Keratinocyte (primary cell): ENCODE measurements around the gene TRIM60. TPM values are rescaled to one million over a fixed set of nuclear protein-coding genes. Genes with fewer than 3 reads are reported as not detected.
"Not testable (repeated sequence)": the region's sequence is repeated elsewhere in the genome, so short reads cannot be mapped to it uniquely, and the experiment has no call there.

ENCODE experiments used
- DNase-seq: peaks from one replicate; pipeline ENCODE4 v3.0.0-alpha.2; 2011; ENCODE audit warnings: low read depth, missing footprints, low spot score
- FAIRE-seq: peaks from 2 replicates; lab custom pipeline; 2011; peaks lifted over from hg19 to GRCh38; lab: Jason Lieb, UNC
- H2AFZ ChIP-seq: 2 replicates; pipeline ENCODE4 v1.6.0; 2012; ENCODE audit warnings: low read length, control low read depth, inconsistent platforms; ENCODE audit not compliant: control insufficient read depth
- H3K27ac ChIP-seq: 2 replicates; pipeline ENCODE4 v1.5.1; 2011; ENCODE audit warnings: low read length; ENCODE audit not compliant: control insufficient read depth, insufficient read depth
- H3K27me3 ChIP-seq: 3 replicates; pipeline ENCODE4 v1.6.0; 2011; ENCODE audit warnings: low read length; ENCODE audit not compliant: control insufficient read depth, insufficient read depth; ENCODE audit errors: extremely low read depth
- H3K36me3 ChIP-seq, 2 experiments: 2 replicates in 1 of 2; 3 replicates in 1 of 2; pipeline ENCODE4 v1.5.1; 2011; ENCODE audit warnings: low read length in 2 of 2, mild to moderate bottlenecking in 1 of 2; ENCODE audit not compliant: control insufficient read depth in 2 of 2, insufficient read depth in 2 of 2; ENCODE audit errors: extremely low read depth in 1 of 2
- H3K4me1 ChIP-seq: 3 replicates; pipeline ENCODE4 v1.5.1; 2011; ENCODE audit warnings: low read length; ENCODE audit not compliant: control insufficient read depth, insufficient read depth; ENCODE audit errors: extremely low read depth
- H3K4me2 ChIP-seq: 3 replicates; pipeline ENCODE4 v1.6.0; 2011; ENCODE audit warnings: low read depth, low read length; ENCODE audit not compliant: control insufficient read depth, insufficient read depth; ENCODE audit errors: extremely low read depth
- H3K4me3 ChIP-seq, 3 experiments: fragments of 200-600 bp in 1 of 3; sonication (generic) in 1 of 3; 2 replicates in 2 of 3; 3 replicates in 1 of 3; pipeline ENCODE4 v1.5.1; 2011 to 2016; ENCODE audit warnings: low read length in 3 of 3, mild to moderate bottlenecking in 3 of 3, control low read depth in 2 of 3, inconsistent platforms in 1 of 3, low read depth in 1 of 3, mixed read lengths in 1 of 3, mixed run types in 1 of 3, moderate library complexity in 1 of 3; ENCODE audit not compliant: control insufficient read depth in 2 of 3, insufficient read depth in 2 of 3; ENCODE audit errors: extremely low read depth in 1 of 3
- H3K79me2 ChIP-seq: 2 replicates; pipeline ENCODE4 v1.6.0; 2012; ENCODE audit warnings: low read length; ENCODE audit not compliant: control insufficient read depth, insufficient read depth
- H3K9ac ChIP-seq: 3 replicates; pipeline ENCODE4 v1.6.0; 2011; ENCODE audit warnings: low read length; ENCODE audit not compliant: control insufficient read depth, insufficient read depth; ENCODE audit errors: extremely low read depth
- H3K9me1 ChIP-seq: 3 replicates; pipeline ENCODE4 v1.6.0; 2011; ENCODE audit warnings: low read length; ENCODE audit not compliant: control insufficient read depth, insufficient read depth; ENCODE audit errors: extremely low read depth
- H3K9me3 ChIP-seq: 2 replicates; pipeline ENCODE4 v1.5.1; 2012; ENCODE audit warnings: low read depth, low read length; ENCODE audit not compliant: control insufficient read depth
- H4K20me1 ChIP-seq: 3 replicates; pipeline ENCODE4 v1.6.0; 2011; ENCODE audit warnings: low read length; ENCODE audit not compliant: control insufficient read depth, insufficient read depth; ENCODE audit errors: extremely low read depth
- CTCF ChIP-seq, 3 experiments: IDR thresholded peaks in 1 of 3; conservative IDR thresholded peaks in 1 of 3; optimal IDR thresholded peaks in 1 of 3; 2 replicates in 2 of 3; 3 replicates in 1 of 3; pipeline versions ENCODE3 to v1.5.1; 2011; ENCODE audit warnings: low read length in 3 of 3, mild to moderate bottlenecking in 3 of 3, moderate library complexity in 2 of 3, control low read depth in 1 of 3, inconsistent platforms in 1 of 3; ENCODE audit not compliant: insufficient read depth in 2 of 3; ENCODE audit errors: extremely low read depth in 1 of 3
- EZH2 ChIP-seq: IDR thresholded peaks from one replicate; pipeline ENCODE4 v1.6.1; 2012; ENCODE audit warnings: inconsistent platforms, mild to moderate bottlenecking, low read length, moderate library complexity
- dilution Hi-C: fragments of 300-500 bp; cut with MboI; formaldehyde crosslinking; loops from one replicate; pipeline ENCODE4 v1.7.0; 2020; ENCODE audit warnings: low sequenced_read_pairs; ENCODE audit not compliant: extremely low pct_ligation_motif_present
- polyA plus RNA-seq, 5 experiments: library from polyadenylated mRNA; depleted of rRNA in 3 of 5; stranded (reverse) in 3 of 5; stranded (forward) in 1 of 5; unstranded in 1 of 5; fragments of >200 nt; gene quantifications; 1 replicate in 1 of 5; 2 replicates in 3 of 5; 3 replicates in 1 of 5; pipeline versions ENCODE4 v1.2.1 to v1.2.3, GENCODE V29; 2011 to 2012; ENCODE audit warnings: missing spikeins in 2 of 5, low read depth in 1 of 5, low replicate concordance in 1 of 5

TRIM60 gene
- polyA plus RNA-seq, 1 donor (not counting 4 experiments of a cell fraction or from before 2014, with no cell fraction given): not detected

- dilution Hi-C loops, H3K9me1 ChIP-seq, H4K20me1 ChIP-seq, H3K27ac ChIP-seq, H3K27me3 ChIP-seq, FAIRE-seq, H3K9ac ChIP-seq, H2AFZ ChIP-seq, H3K9me3 ChIP-seq, DNase-seq, H3K4me1 ChIP-seq, H3K79me2 ChIP-seq, H3K4me2 ChIP-seq, H3K36me3 ChIP-seq, H3K4me3 ChIP-seq: not testable (repeated sequence)
These were observed 29.8 kb upstream of the TRIM60 start for GRCh38 chr4:165001957-165002356.

GRCh38 chr4:165005352-165005925, 26.4 kb upstream of the TRIM60 start:
- no peaks in the 10 kb centered on the region for H4K20me1 ChIP-seq
- H3K4me3 ChIP-seq: no peak overlapping the region
- FAIRE-seq (no peak), DNase-seq (no peak)
- H3K4me2 ChIP-seq: no peak overlapping the region
- dilution Hi-C loops: no loop called here
- H3K36me3 ChIP-seq: no peaks in the 10 kb centered on the region
- no peaks in the 10 kb centered on the region for H3K9me3 ChIP-seq
- no peak overlapping the region for H2AFZ ChIP-seq
- H3K9me1 ChIP-seq: no peaks in the 10 kb centered on the region
- H3K9ac ChIP-seq: no peak overlapping the region
- no peak overlapping the region for H3K27ac ChIP-seq
- H3K4me1 ChIP-seq: no peaks in the 10 kb centered on the region
- H3K27me3 ChIP-seq: no peaks in the 10 kb centered on the region
- TF ChIP-seq EZH2 (no peak), CTCF (optimal IDR thresholded peaks at IDR 0.05 in 1 of 3, IDR thresholded peaks at IDR 0.05 in 1 of 3, conservative IDR thresholded peaks at IDR 0.05 in 1 of 3; ENCODE audit: extremely low read depth in 1 of 3, insufficient read depth in 2 of 3, low read length in 3 of 3) (no peak)
- H3K79me2 ChIP-seq: no peaks in the 10 kb centered on the region

- Histone ChIP-seq H3K4me2 (no peak overlapping the region), H3K27me3 (no peaks in the 10 kb centered on the region), H3K36me3 (no peaks in the 10 kb centered on the region), H2AFZ (no peak overlapping the region), H3K79me2 (no peaks in the 10 kb centered on the region), H4K20me1 (no peaks in the 10 kb centered on the region), H3K9me1 (no peaks in the 10 kb centered on the region), H3K9me3 (no peaks in the 10 kb centered on the region), H3K4me1 (no peaks in the 10 kb centered on the region), H3K27ac (no peak overlapping the region), H3K9ac (no peak overlapping the region), H3K4me3 (no peak overlapping the region)
- dilution Hi-C loops: no loop called here
- DNase-seq: no peak
- TF ChIP-seq CTCF (optimal IDR thresholded peaks at IDR 0.05 in 1 of 3, IDR thresholded peaks at IDR 0.05 in 1 of 3, conservative IDR thresholded peaks at IDR 0.05 in 1 of 3; ENCODE audit: extremely low read depth in 1 of 3, insufficient read depth in 2 of 3, low read length in 3 of 3) (no peak), EZH2 (no peak)
- no peak for FAIRE-seq
These were observed 25.3 kb upstream of the TRIM60 start for GRCh38 chr4:165006456-165006855.
